CD4-positive, alpha-beta memory T cell (primary cell): Measurements from ENCODE around the gene DENND10. TPM values are rescaled to one million over a fixed set of nuclear protein-coding genes. Genes with fewer than 3 reads are reported as not detected.

Source experiments
- CTCF ChIA-PET: fragments of 350-600 bp; sonication (Branson Sonifier 250); formaldehyde crosslinking; loops from one replicate; lab custom pipeline; 2021; ENCODE audit warnings: inconsistent platforms; ENCODE audit not compliant: partially characterized antibody; lab: Charles Lee
- POLR2A ChIA-PET: fragments of 350-600 bp; sonication (Branson Sonifier 250); formaldehyde crosslinking; loops from one replicate; lab custom pipeline; 2021; ENCODE audit not compliant: partially characterized antibody; lab: Charles Lee
- DNase-seq, 5 donors: peaks; one replicate each; pipeline versions ENCODE4 v3.0.0 to v3.0.0-alpha.2; 2020 to 2022; ENCODE audit warnings: mixed read lengths in 1 of 5
- H3K27ac ChIP-seq: one replicate; pipeline ENCODE4 v1.7.0; 2013; ENCODE audit warnings: low read depth, low read length
- H3K27me3 ChIP-seq: 2 replicates; pipeline ENCODE4 v1.7.0; 2013; ENCODE audit warnings: mild to moderate bottlenecking, low read length, moderate library complexity; ENCODE audit not compliant: insufficient read depth
- H3K36me3 ChIP-seq: 2 replicates; pipeline ENCODE4 v1.7.0; 2013; ENCODE audit warnings: mild to moderate bottlenecking, low read length, moderate library complexity; ENCODE audit not compliant: insufficient read depth
- H3K4me1 ChIP-seq: 2 replicates; pipeline ENCODE4 v1.7.0; 2013; ENCODE audit warnings: mild to moderate bottlenecking, low read length, moderate library complexity; ENCODE audit not compliant: insufficient read depth
- H3K4me3 ChIP-seq, 2 donors: one replicate each; pipeline ENCODE4 v1.7.0; 2013; ENCODE audit warnings: low read length in 2 of 2, mild to moderate bottlenecking in 1 of 2
- H3K9me3 ChIP-seq, 2 donors: one replicate each; pipeline ENCODE4 v1.7.0; 2013; ENCODE audit warnings: low read length in 2 of 2, control low read depth in 1 of 2; ENCODE audit not compliant: control insufficient read depth in 1 of 2
- H3K27ac Mint-ChIP-seq, 7 donors: one replicate each; pipeline ENCODE4 v1.8.0; 2020 to 2021; ENCODE audit warnings: mixed read lengths in 7 of 7, mild to moderate bottlenecking in 6 of 7, inconsistent platforms in 3 of 7, moderate library complexity in 3 of 7
- H3K27me3 Mint-ChIP-seq, 2 donors: one replicate each; pipeline ENCODE4 v1.8.0; 2020 to 2021; ENCODE audit warnings: mixed read lengths in 2 of 2
- H3K36me3 Mint-ChIP-seq, 2 donors: one replicate each; pipeline ENCODE4 v1.8.0; 2020 to 2021; ENCODE audit warnings: mixed read lengths in 2 of 2, inconsistent platforms in 1 of 2, mild to moderate bottlenecking in 1 of 2
- H3K4me1 Mint-ChIP-seq, 4 donors: one replicate each; pipeline ENCODE4 v1.8.0; 2020 to 2021; ENCODE audit warnings: mixed read lengths in 4 of 4, mild to moderate bottlenecking in 1 of 4
- H3K4me3 Mint-ChIP-seq, 8 donors: one replicate each; pipeline ENCODE4 v1.8.0; 2020 to 2021; ENCODE audit warnings: mixed read lengths in 8 of 8, mild to moderate bottlenecking in 7 of 8, moderate library complexity in 6 of 8, inconsistent platforms in 3 of 8
- H3K9me3 Mint-ChIP-seq, 8 donors: one replicate each; pipeline ENCODE4 v1.8.0; 2020 to 2021; ENCODE audit warnings: mixed read lengths in 8 of 8, mild to moderate bottlenecking in 5 of 8, inconsistent platforms in 3 of 8, moderate library complexity in 1 of 8
- intact Hi-C: fragments of 100-400 bp; cut with micrococcal nuclease; formaldehyde crosslinking; loops from one replicate; pipeline ENCODE4 v1.15.1; 2023
- polyA plus RNA-seq, 2 donors: library from polyadenylated mRNA; unstranded; fragments of 300-500 nt; fragmentation: Illumina TruSeq; gene quantifications; one replicate each; pipeline ENCODE4 v1.2.3, GENCODE V29; 2021
- total RNA-seq, 2 experiments: library from RNA; stranded (reverse); gene quantifications; one replicate each; pipeline ENCODE4 v1.2.3, GENCODE V29; 2021

DENND10 gene
- total and polyA plus RNA-seq, 4 experiments from 2014 or later, result 48.0 to 76.7 (median 54.1) TPM

GRCh38 chr10:119165171-119166117 is 61.5 kb downstream of the DENND10 start, which contains the start of gene SFXN4:
TSS of gene SFXN4 (minus strand) at chr10:119165714. CDS start at chr10:119165647, 67 bp downstream.
- Mint-ChIP-seq H3K9me3 (no peaks in the 10 kb centered on the region), H3K4me3 (peak within 1 kb of the TSS; percentile 90 to 94 (median 92)), H3K27ac (peak within 1 kb of the TSS; percentile 87 to 96 (median 95)), H3K4me1 (peaks cover 9 to 43% (median 27%) of the 10 kb centered on the region in 4 donors), H3K27me3 (no peaks in the 10 kb centered on the region), H3K36me3 (peaks cover 10 to 51% of the 10 kb centered on the region in 2 donors)
- DNase-seq, result peak; percentile 76 to 87 (median 85)
- intact Hi-C loops, result loop anchor here (1.0 to 5.0 kb wide), 5 partner anchors 13 to 432 kb away; partner anchors contain the start of genes DENND10, GRK5 and PRDX3
- Histone ChIP-seq H3K4me1 (peaks cover 20% of the 10 kb centered on the region), H3K27ac (peak within 1 kb of the TSS; percentile 65), H3K4me3 (peak within 1 kb of the TSS; percentile 73 to 92), H3K36me3 (peaks cover 22% of the 10 kb centered on the region), H3K9me3 (no peaks in the 10 kb centered on the region), H3K27me3 (no peaks in the 10 kb centered on the region)
- ChIA-PET POLR2A (interaction anchor here (0.7 to 3.4 kb wide), 15 partner anchors 11 to 410 kb away, joined by 3 to 16 read pairs (median 7); partner anchors contain the start of genes CACUL1, DENND10, EIF3A and GRK5), CTCF (interaction anchor here (0.6 to 1.6 kb wide), 6 partner anchors 8 to 350 kb away, joined by 3 to 8 read pairs (median 4); partner anchors contain the start of gene GRK5)

GRCh38 chr10:119166118-119166500 is 62.2 kb downstream of the DENND10 start:
- Histone ChIP-seq H3K4me1 (peaks cover 20% of the 10 kb centered on the region), H3K4me3 (peak overlapping the region; percentile 73 to 92), H3K36me3 (peaks cover 22% of the 10 kb centered on the region), H3K27ac (peak overlapping the region; percentile 65), H3K9me3 (no peaks in the 10 kb centered on the region), H3K27me3 (no peaks in the 10 kb centered on the region)
- Mint-ChIP-seq H3K4me1 (peaks cover 9 to 43% (median 27%) of the 10 kb centered on the region in 4 donors), H3K36me3 (peaks cover 10 to 47% of the 10 kb centered on the region in 2 donors), H3K27me3 (no peaks in the 10 kb centered on the region), H3K9me3 (no peaks in the 10 kb centered on the region), H3K27ac (peak overlapping the region; percentile 87 to 96 (median 95)), H3K4me3 (peak overlapping the region; percentile 90 to 94 (median 92))
- ChIA-PET CTCF (no interaction called here), POLR2A (interaction anchor here (1.0 to 3.4 kb wide), 8 partner anchors 35 to 377 kb away, joined by 4 to 16 read pairs (median 8); partner anchors contain the start of genes DENND10, EIF3A, GRK5 and NANOS1)
- intact Hi-C loops, result loop anchor here (5.0 kb wide), 1 partner anchor 41 kb away; the partner anchor contains the start of gene GRK5
- DNase-seq, result peak in 1 of 5 donors; percentile 4

DNA sequence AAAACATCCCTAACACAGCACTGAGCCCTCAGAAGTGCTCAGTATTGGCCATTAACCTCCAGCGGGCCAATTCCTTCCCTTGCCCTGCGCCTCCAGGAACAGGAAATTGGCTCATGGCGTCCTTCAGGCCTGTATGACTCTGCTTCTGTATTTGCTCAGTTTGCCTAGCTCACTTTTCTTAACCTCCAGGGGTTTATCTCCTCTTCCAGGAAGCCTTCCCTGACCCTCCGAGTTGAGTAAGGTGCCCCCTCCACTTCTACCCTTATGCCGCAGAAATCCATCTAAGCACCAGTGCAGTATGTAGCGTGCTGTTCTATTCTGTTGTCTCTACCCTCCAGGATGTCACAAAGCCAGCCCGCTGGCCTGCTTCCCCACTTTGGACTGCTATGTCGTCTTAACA is 62.7 kb downstream of the DENND10 start:
- no peaks in the 10 kb centered on the region for H3K9me3 ChIP-seq
- ChIA-PET CTCF (interaction anchor here (0.5 kb wide), 1 partner anchor 749 kb away, joined by 3 read pairs; no protein-coding TSS in a partner anchor), POLR2A (interaction anchor here (2.9 to 3.4 kb wide), 3 partner anchors 35 to 137 kb away, joined by 10 to 16 read pairs (median 12); partner anchors contain the start of genes GRK5 and NANOS1)
- Mint-ChIP-seq H3K4me1 (peaks cover 9 to 43% (median 27%) of the 10 kb centered on the region in 4 donors), H3K4me3 (peak overlapping the region; percentile 90 to 94 (median 92)), H3K27ac (peak overlapping the region; percentile 82 to 96 (median 94)), H3K9me3 (no peaks in the 10 kb centered on the region), H3K36me3 (peaks cover 10 to 47% of the 10 kb centered on the region in 2 donors), H3K27me3 (no peaks in the 10 kb centered on the region)
- no peak for DNase-seq
- peaks cover 20% of the 10 kb centered on the region for H3K4me1 ChIP-seq
- H3K27ac ChIP-seq, result peak overlapping the region; percentile 65
- intact Hi-C loops, result loop anchor here (5.0 kb wide), 1 partner anchor 41 kb away; the partner anchor contains the start of gene GRK5
- peaks cover 26% of the 10 kb centered on the region for H3K36me3 ChIP-seq
- no peak overlapping the region for H3K4me3 ChIP-seq
- H3K27me3 ChIP-seq, result no peaks in the 10 kb centered on the region

DNA sequence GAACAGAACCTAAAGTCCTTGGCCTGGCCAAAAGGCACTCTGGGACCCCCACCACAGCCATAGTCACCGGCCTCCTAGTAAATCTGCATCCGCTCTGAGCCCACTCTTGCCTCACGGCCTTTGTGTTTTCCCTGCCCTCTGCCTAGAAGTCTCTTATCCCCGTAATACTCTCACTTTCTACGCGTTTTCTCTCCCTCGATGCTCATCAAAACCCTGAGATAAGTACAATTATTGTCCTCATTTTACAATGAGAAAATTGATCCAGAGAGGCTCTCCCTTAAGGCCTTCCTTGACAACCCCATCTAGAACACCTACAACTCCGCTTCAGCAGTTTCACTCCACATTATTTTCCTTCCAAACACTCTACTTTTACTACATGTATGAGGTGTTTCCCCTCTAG is 63.1 kb downstream of the DENND10 start:
- Histone ChIP-seq H3K9me3 (no peaks in the 10 kb centered on the region), H3K27ac (no peak overlapping the region), H3K4me3 (no peak overlapping the region), H3K4me1 (peaks cover 20% of the 10 kb centered on the region), H3K36me3 (peaks cover 29% of the 10 kb centered on the region), H3K27me3 (no peaks in the 10 kb centered on the region)
- Mint-ChIP-seq H3K4me1 (peaks cover 9 to 38% (median 25%) of the 10 kb centered on the region in 4 donors), H3K4me3 (peak overlapping the region in 7 of 8 donors; percentile 90 to 94 (median 92)), H3K36me3 (peaks cover 15 to 48% of the 10 kb centered on the region in 2 donors), H3K9me3 (no peaks in the 10 kb centered on the region), H3K27me3 (no peaks in the 10 kb centered on the region), H3K27ac (peak overlapping the region; percentile 53 to 96 (median 87))
- no peak for DNase-seq
- ChIA-PET POLR2A (interaction anchor here (1.1 to 3.2 kb wide), 2 partner anchors 10 to 35 kb away, joined by 5 to 10 read pairs; no protein-coding TSS in a partner anchor), CTCF (interaction anchor here (0.5 to 0.6 kb wide), 2 partner anchors 9 to 749 kb away, joined by 3 read pairs; no protein-coding TSS in a partner anchor)
- intact Hi-C loops, result loop anchor here (5.0 kb wide), 1 partner anchor 40 kb away; the partner anchor contains the start of gene GRK5

DNA sequence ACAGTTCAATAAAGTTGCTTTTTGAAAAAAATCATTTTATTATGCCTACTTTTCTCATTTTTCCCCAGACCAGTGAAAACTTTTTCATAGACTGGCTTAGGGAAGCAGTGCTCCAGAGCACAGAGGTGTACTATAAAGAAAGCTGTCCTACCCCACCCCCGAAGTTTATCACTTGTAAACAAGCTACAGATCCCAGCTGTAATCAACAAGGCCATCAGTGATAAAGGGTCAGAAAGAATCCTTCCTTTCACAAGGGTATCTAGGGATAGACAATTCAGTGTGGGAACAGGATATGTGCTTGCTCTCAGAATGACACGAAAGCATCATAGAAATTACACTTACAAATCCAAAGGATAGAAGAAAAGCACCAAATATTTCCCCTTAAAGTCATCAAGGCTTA is 70.2 kb downstream of the DENND10 start:
- H3K27ac ChIP-seq, result no peak overlapping the region
- Mint-ChIP-seq H3K36me3 (peaks cover 23 to 60% of the 10 kb centered on the region in 2 donors), H3K4me3 (no peak overlapping the region), H3K4me1 (peaks cover 16 to 41% (median 30%) of the 10 kb centered on the region in 4 donors), H3K27ac (no peak overlapping the region), H3K27me3 (no peaks in the 10 kb centered on the region), H3K9me3 (no peaks in the 10 kb centered on the region)
- H3K27me3 ChIP-seq, result no peaks in the 10 kb centered on the region
- no peak for DNase-seq
- H3K9me3 ChIP-seq, result no peaks in the 10 kb centered on the region
- H3K36me3 ChIP-seq, result peaks cover 35% of the 10 kb centered on the region
- H3K4me1 ChIP-seq, result peaks cover 38% of the 10 kb centered on the region
- intact Hi-C loops, result no loop called here
- no peak overlapping the region for H3K4me3 ChIP-seq
- ChIA-PET POLR2A (no interaction called here), CTCF (interaction anchor here (1.2 kb wide), 1 partner anchor 9 kb away, joined by 3 read pairs; no protein-coding TSS in a partner anchor)

- Histone ChIP-seq H3K4me3 (no peak overlapping the region), H3K4me1 (peaks cover 44% of the 10 kb centered on the region), H3K36me3 (peaks cover 22% of the 10 kb centered on the region), H3K9me3 (no peaks in the 10 kb centered on the region), H3K27ac (no peak overlapping the region), H3K27me3 (no peaks in the 10 kb centered on the region)
- Mint-ChIP-seq H3K4me3 (peak overlapping the region in 5 of 8 donors; percentile 38 to 99 (median 65)), H3K27me3 (no peaks in the 10 kb centered on the region), H3K9me3 (no peaks in the 10 kb centered on the region), H3K27ac (peak overlapping the region in 6 of 7 donors; percentile 48 to 98 (median 74)), H3K4me1 (peaks cover 16 to 51% (median 35%) of the 10 kb centered on the region in 4 donors), H3K36me3 (peaks cover 16 to 48% of the 10 kb centered on the region in 2 donors)
- DNase-seq, result no peak
- ChIA-PET POLR2A (interaction anchor here (1.1 to 1.9 kb wide), 3 partner anchors 8 to 31 kb away, joined by 4 to 9 read pairs (median 5); partner anchors contain the start of genes GRK5 and SFXN4), CTCF (interaction anchor here (0.7 to 1.3 kb wide), 2 partner anchors 9 to 12 kb away, joined by 3 read pairs; no protein-coding TSS in a partner anchor)
- intact Hi-C loops, result loop anchor here (5.0 kb wide), 2 partner anchors 44 to 144 kb away; no protein-coding TSS in a partner anchor
These were observed 72.3 kb downstream of the DENND10 start for GRCh38 chr10:119176166-119176565.
